Esophagus muscularis mucosa (tissue), 3 donors: Measurements from ENCODE around the gene KIAA0513.

Experiments used
- CTCF ChIP-seq, 3 experiments: fragments of 200-600 bp in 2 of 3; fragments of 450-650 bp in 1 of 3; sonication (generic) in 2 of 3; IDR thresholded peaks; one replicate each; pipeline ENCODE4 v1.5.1; 2017 to 2019; ENCODE audit warnings: antibody characterized with exemption in 3 of 3, mild to moderate bottlenecking in 2 of 3, moderate library complexity in 1 of 3
- POLR2A ChIP-seq: fragments of 450-650 bp; IDR thresholded peaks from one replicate; pipeline ENCODE4 v1.6.1; 2017; ENCODE audit warnings: antibody characterized with exemption, moderate library complexity, mild to moderate bottlenecking, low read depth
- POLR2AphosphoS5 ChIP-seq, 2 donors: sonication (generic); formaldehyde crosslinking; IDR thresholded peaks; one replicate each; pipeline ENCODE4 v1.6.1; 2017; ENCODE audit warnings: antibody characterized with exemption in 2 of 2

GRCh38 chr16:84995663-84996062, 31.9 kb upstream of the KIAA0513 start:
- TF ChIP-seq POLR2AphosphoS5 (IDR thresholded peaks at IDR 0.05) (no peak), CTCF (IDR thresholded peaks at IDR 0.05) (no peak), POLR2A (no peak)
